ENCODE measurements around the gene ZNF398. TPM values are rescaled to one million over a fixed set of nuclear protein-coding genes. Genes with fewer than 3 reads are reported as not detected.

The ZNF398 gene, protein sequence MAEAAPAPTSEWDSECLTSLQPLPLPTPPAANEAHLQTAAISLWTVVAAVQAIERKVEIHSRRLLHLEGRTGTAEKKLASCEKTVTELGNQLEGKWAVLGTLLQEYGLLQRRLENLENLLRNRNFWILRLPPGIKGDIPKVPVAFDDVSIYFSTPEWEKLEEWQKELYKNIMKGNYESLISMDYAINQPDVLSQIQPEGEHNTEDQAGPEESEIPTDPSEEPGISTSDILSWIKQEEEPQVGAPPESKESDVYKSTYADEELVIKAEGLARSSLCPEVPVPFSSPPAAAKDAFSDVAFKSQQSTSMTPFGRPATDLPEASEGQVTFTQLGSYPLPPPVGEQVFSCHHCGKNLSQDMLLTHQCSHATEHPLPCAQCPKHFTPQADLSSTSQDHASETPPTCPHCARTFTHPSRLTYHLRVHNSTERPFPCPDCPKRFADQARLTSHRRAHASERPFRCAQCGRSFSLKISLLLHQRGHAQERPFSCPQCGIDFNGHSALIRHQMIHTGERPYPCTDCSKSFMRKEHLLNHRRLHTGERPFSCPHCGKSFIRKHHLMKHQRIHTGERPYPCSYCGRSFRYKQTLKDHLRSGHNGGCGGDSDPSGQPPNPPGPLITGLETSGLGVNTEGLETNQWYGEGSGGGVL
- 10.5 and 12.0 TPM in 2 replicates for total RNA-seq (2014; rRNA removed; shearing (Covaris generic))
- polyA plus RNA-seq (2015; cell fraction: cytosol; rRNA removed) = 11.0 and 11.2 TPM in 2 replicates
- 11.6 and 14.3 TPM in 2 replicates for polyA plus RNA-seq (2015; cell fraction: nucleus; rRNA removed)

DNA sequence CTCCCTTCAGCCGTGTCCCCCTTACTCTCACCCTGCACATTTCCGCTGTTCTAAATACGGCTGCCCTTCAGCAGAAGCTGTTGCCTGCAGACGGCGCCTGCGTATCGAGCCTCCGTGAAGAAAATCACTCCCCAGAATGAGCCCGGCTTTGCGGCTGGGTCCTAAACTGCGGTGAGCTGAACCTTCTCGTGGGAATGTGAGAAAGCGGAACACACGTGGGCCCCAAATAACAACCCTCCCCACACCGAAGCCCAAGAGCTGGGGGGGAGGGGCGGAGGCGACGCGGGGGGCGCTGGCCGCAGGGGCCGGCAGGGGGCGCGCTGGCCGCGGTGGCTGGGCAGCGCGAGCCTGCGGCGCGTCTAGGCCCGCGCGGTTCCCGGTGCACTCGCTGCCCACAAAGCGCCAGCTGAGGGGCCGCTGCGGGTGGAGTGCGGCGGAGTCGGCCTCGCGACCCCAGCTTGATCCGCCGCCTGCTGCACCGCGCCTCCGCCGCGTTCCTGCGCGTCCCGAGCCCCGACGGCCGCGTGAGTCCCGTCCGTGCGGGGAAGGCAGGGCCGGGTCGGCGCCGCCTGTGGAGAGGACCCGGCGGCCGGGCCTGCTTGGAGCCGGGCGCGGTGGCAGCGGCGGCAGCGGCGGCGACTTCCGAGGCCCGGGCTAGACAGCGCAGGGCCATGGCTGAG is at the start of gene ZNF398:
Gene ZNF398, plus strand, starts transcription at position 382 of the 680 bp plus-strand sequence. Its CDS starts 290 bp downstream, at position 672.
- peak; percentile 78 for DNase-seq (ENCODE audit: low read depth, low spot score)
- in situ Hi-C loops (cut with HindIII; ENCODE audit: low pct_unique_long_range_greater_than_20kb, low sequenced_read_pairs) = no loop called here

DNA sequence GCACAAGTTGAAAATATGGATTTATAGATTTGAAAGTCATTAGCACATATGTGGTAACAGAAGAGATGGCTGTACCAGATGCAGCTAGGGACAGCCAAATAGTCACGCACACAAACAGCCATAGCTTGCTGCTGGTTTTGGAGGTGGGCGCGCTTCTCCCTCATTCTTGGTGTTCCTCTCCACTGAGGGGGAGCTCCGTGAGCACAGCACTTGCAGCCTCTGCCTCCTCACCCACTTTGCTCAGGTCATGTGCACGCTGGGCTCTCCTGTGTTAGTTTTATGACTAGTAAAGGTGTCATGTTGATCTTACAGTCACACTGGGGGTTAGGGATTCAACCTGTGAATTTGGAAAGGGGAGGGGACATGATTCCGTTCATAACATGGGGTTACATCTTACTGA is 48.2 kb upstream of the ZNF398 start:
- no peak for DNase-seq (ENCODE audit: low read depth, low spot score)
- in situ Hi-C loops (cut with HindIII; ENCODE audit: low pct_unique_long_range_greater_than_20kb, low sequenced_read_pairs) = no loop called here

GRCh38 chr7:149100821-149101220 is 46.4 kb upstream of the ZNF398 start:
- no peak for DNase-seq (ENCODE audit: low read depth, low spot score)
- in situ Hi-C loops (cut with HindIII; ENCODE audit: low pct_unique_long_range_greater_than_20kb, low sequenced_read_pairs) = no loop called here

GRCh38 chr7:149102666-149103065 is 44.6 kb upstream of the ZNF398 start:
- no peak for DNase-seq (ENCODE audit: low read depth, low spot score)
- in situ Hi-C loops (cut with HindIII; ENCODE audit: low pct_unique_long_range_greater_than_20kb, low sequenced_read_pairs) = no loop called here

GRCh38 chr7:149103424-149103823 is 43.8 kb upstream of the ZNF398 start:
- DNase-seq (ENCODE audit: low read depth, low spot score) = no peak
- in situ Hi-C loops (cut with HindIII; ENCODE audit: low pct_unique_long_range_greater_than_20kb, low sequenced_read_pairs) = no loop called here

GRCh38 chr7:149104214-149104613 is 43.0 kb upstream of the ZNF398 start:
- in situ Hi-C loops (cut with HindIII; ENCODE audit: low pct_unique_long_range_greater_than_20kb, low sequenced_read_pairs) = no loop called here
- no peak for DNase-seq (ENCODE audit: low read depth, low spot score)

- no peak for DNase-seq (ENCODE audit: low read depth, low spot score)
- in situ Hi-C loops (cut with HindIII; ENCODE audit: low pct_unique_long_range_greater_than_20kb, low sequenced_read_pairs) = no loop called here
Observed at GRCh38 chr7:149104749-149105148, 42.5 kb upstream of the ZNF398 start.

DNA sequence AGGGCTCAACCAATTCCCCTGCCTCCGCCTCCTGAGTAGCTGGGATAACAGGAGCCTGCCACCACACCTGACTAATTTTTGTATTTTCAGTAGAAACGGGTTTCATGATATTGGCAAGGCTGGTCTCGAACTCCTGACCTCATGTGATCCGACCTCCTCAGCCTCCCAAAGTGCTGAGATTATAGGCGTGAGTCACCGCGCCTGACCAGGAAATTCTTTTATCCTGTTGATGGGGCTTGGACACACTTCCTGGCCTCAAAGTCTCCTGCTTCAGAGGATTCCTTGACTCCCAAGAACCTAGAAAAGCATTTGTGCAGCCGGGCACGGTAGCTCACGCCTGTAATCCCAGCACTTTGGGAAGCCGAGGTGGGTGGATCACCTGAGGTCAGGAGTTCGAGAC is 37.3 kb upstream of the ZNF398 start:
- DNase-seq (ENCODE audit: low read depth, low spot score) = no peak
- in situ Hi-C loops (cut with HindIII; ENCODE audit: low pct_unique_long_range_greater_than_20kb, low sequenced_read_pairs) = no loop called here

DNA sequence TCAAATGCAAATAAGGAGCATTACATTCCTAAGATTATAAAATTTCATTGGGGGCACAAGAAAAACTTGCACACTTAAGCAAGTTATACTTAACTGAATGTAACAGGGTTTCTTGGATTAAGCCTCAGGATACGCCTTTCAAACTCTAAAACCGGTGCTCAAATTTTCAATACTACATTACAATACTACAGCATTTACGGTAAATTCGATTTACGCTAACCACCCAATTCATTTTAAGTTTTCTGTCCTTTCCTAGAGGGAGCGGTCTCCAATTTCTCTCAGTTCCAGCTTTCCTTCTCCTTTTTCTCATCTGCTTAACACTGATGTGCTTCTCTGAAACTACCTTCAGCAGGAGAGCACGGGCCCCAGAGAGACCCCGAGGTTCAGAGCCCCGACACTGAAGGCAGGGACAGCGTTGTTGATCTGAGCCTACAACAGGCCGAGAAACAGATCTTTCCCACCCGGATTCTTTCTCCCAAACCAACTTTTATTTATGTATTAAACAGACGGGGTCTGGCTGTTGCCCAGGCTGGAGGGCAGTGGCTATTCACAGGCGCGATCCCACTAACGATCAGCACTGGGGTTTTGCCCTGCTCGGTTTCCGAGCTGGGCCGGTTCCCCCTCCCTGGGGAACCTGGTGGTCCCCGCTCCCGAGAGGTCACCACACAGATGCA is 21.9 kb upstream of the ZNF398 start:
- in situ Hi-C loops (cut with HindIII; ENCODE audit: low pct_unique_long_range_greater_than_20kb, low sequenced_read_pairs) = no loop called here
- no peak for DNase-seq (ENCODE audit: low read depth, low spot score)

- DNase-seq (ENCODE audit: low read depth, low spot score) = peak; percentile 95
- in situ Hi-C loops (cut with HindIII; ENCODE audit: low pct_unique_long_range_greater_than_20kb, low sequenced_read_pairs) = no loop called here
Observed at GRCh38 chr7:149125863-149126661, 21.2 kb upstream of the ZNF398 start, which contains the start of gene ZNF425. Gene ZNF425 (minus strand): TSS chr7:149126324. CDS start chr7:149126213, 111 bp downstream.

GRCh38 chr7:149126662-149127266 is 20.5 kb upstream of the ZNF398 start:
- in situ Hi-C loops (cut with HindIII; ENCODE audit: low pct_unique_long_range_greater_than_20kb, low sequenced_read_pairs) = no loop called here
- DNase-seq (ENCODE audit: low read depth, low spot score) = peak; percentile 44

DNA sequence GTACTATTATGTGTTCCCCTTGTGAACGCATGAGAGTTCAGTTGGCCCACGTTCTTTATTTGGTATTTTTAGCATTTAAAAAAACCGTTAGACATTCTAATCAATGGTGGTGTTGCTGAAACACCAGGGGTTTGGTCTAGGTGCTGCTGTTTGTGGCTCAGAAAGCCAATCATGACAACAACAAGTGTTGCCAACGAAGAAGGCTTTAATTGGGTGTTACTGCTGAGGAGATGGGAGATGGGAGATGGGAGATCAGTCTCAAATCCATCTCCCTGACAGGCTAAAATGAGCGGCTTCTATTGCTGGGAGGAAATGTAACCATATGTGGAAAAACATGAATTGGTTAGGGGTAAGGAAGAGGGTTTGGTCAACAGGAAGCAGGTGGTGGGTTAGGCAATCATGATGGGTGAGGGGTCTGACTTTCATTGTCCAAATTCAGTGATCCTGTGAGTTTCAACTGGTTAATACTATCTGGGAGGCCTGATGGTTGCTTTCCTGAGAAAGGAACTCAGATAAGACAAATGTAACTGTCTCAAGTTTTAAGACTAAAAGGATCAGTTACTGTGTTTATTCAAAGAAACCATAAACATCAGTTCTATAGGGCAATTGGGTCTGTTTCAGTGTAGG is 16.6 kb upstream of the ZNF398 start:
- in situ Hi-C loops (cut with HindIII; ENCODE audit: low pct_unique_long_range_greater_than_20kb, low sequenced_read_pairs) = no loop called here
- DNase-seq (ENCODE audit: low read depth, low spot score) = no peak

- in situ Hi-C loops (cut with HindIII; ENCODE audit: low pct_unique_long_range_greater_than_20kb, low sequenced_read_pairs) = no loop called here
- DNase-seq (ENCODE audit: low read depth, low spot score) = no peak
Observed at GRCh38 chr7:149133028-149133710, 14.1 kb upstream of the ZNF398 start.

- DNase-seq (ENCODE audit: low read depth, low spot score) = no peak
- in situ Hi-C loops (cut with HindIII; ENCODE audit: low pct_unique_long_range_greater_than_20kb, low sequenced_read_pairs) = no loop called here
Observed at GRCh38 chr7:149136118-149136517, 11.1 kb upstream of the ZNF398 start.

GRCh38 chr7:149140831-149141230 is 6.4 kb upstream of the ZNF398 start:
- DNase-seq (ENCODE audit: low read depth, low spot score) = no peak

GRCh38 chr7:149141893-149142292 is 5.4 kb upstream of the ZNF398 start:
- DNase-seq (ENCODE audit: low read depth, low spot score) = no peak
- in situ Hi-C loops (cut with HindIII; ENCODE audit: low pct_unique_long_range_greater_than_20kb, low sequenced_read_pairs) = no loop called here

More at GRCh38 chr7:149140831-149141230, 6.4 kb upstream of the ZNF398 start:
- in situ Hi-C loops (cut with HindIII; ENCODE audit: low pct_unique_long_range_greater_than_20kb, low sequenced_read_pairs) = no loop called here

Data from SK-MEL-5 (cell line).